ENCODE data around the gene SYT9.
A peak's percentile ranks its signal among the peaks of the same experiment; 100 is the strongest.

DNA sequence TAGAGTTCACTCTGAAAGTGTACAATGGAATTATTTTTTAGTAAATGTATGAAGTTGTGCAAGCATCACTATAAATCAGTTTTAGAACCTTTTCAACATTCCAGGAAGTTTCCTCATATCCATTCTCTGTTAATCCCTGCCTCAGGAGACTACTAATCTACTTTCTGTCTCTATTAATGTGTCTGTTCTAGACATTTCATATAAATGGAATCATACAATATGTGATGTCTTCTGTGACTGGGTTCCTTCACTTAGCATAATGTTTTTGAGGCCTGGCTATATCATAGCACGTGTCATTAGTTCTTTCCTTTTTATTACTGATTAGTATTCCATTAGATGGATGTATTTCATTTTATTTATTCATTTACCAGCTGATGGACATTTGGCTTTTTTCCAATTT is 17.1 kb downstream of the SYT9 start:
- TF ChIP-seq, protein P1, sequence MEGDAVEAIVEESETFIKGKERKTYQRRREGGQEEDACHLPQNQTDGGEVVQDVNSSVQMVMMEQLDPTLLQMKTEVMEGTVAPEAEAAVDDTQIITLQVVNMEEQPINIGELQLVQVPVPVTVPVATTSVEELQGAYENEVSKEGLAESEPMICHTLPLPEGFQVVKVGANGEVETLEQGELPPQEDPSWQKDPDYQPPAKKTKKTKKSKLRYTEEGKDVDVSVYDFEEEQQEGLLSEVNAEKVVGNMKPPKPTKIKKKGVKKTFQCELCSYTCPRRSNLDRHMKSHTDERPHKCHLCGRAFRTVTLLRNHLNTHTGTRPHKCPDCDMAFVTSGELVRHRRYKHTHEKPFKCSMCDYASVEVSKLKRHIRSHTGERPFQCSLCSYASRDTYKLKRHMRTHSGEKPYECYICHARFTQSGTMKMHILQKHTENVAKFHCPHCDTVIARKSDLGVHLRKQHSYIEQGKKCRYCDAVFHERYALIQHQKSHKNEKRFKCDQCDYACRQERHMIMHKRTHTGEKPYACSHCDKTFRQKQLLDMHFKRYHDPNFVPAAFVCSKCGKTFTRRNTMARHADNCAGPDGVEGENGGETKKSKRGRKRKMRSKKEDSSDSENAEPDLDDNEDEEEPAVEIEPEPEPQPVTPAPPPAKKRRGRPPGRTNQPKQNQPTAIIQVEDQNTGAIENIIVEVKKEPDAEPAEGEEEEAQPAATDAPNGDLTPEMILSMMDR (IDR thresholded peaks at IDR 0.05; ENCODE audit: poor library complexity, severe bottlenecking): no peak
- TF ChIP-seq EZH2 (IDR thresholded peaks at IDR 0.05; ENCODE audit: borderline replicate concordance, insufficient read depth, low read length, poor library complexity, severe bottlenecking) (no peak), TAF1 (IDR thresholded peaks at IDR 0.05; ENCODE audit: low read depth) (no peak), EP300 (conservative IDR thresholded peaks at IDR 0.05; ENCODE audit: poor library complexity, severe bottlenecking) (peak; percentile 30), MXI1 (conservative IDR thresholded peaks at IDR 0.05; ENCODE audit: poor library complexity, severe bottlenecking) (no peak), POLR2AphosphoS5 (IDR thresholded peaks at IDR 0.05) (no peak)
- TF ChIP-seq, protein P2, sequence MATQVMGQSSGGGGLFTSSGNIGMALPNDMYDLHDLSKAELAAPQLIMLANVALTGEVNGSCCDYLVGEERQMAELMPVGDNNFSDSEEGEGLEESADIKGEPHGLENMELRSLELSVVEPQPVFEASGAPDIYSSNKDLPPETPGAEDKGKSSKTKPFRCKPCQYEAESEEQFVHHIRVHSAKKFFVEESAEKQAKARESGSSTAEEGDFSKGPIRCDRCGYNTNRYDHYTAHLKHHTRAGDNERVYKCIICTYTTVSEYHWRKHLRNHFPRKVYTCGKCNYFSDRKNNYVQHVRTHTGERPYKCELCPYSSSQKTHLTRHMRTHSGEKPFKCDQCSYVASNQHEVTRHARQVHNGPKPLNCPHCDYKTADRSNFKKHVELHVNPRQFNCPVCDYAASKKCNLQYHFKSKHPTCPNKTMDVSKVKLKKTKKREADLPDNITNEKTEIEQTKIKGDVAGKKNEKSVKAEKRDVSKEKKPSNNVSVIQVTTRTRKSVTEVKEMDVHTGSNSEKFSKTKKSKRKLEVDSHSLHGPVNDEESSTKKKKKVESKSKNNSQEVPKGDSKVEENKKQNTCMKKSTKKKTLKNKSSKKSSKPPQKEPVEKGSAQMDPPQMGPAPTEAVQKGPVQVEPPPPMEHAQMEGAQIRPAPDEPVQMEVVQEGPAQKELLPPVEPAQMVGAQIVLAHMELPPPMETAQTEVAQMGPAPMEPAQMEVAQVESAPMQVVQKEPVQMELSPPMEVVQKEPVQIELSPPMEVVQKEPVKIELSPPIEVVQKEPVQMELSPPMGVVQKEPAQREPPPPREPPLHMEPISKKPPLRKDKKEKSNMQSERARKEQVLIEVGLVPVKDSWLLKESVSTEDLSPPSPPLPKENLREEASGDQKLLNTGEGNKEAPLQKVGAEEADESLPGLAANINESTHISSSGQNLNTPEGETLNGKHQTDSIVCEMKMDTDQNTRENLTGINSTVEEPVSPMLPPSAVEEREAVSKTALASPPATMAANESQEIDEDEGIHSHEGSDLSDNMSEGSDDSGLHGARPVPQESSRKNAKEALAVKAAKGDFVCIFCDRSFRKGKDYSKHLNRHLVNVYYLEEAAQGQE (IDR thresholded peaks at IDR 0.05; ENCODE audit: borderline replicate concordance): peak; percentile 69
